NCI-H1694 treated with DMSO at 0.1 percent for 48 hours (cell line): Measurements from ENCODE around the gene PCBD2.

ENCODE experiments used
- DNase-seq: peaks from one replicate; lab custom pipeline; 2025; lab: John Stamatoyannopoulos, UW

PCBD2 gene

DNA sequence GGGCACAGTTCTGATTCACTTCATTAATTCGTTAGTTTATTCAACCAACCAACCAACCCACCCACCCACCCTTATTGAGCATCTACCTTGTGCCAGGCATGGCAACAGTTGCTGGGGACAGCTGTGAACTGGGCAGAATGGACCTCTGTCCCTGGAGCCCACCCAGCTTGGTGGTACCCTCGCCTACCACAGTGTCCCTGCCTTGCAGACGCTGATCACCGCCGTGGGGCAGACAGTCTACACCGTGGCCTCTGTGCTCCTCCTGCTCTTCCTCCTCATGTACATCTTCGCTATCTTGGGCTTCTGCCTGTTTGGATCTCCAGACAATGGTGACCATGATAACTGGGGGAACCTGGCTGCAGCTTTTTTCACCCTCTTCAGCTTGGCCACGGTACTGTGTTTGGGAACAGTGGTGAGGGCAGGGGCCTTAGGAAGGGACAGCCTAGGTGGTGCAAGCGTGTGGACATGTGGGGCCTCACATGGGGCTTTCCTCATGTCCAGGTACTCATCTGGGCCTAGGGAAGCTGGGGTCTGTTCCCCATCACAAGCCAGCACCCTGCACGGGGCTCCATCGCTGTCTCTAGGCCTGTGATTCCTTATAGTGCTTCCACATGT is 102.9 kb downstream of the PCBD2 start:
- no peak for DNase-seq

DNA sequence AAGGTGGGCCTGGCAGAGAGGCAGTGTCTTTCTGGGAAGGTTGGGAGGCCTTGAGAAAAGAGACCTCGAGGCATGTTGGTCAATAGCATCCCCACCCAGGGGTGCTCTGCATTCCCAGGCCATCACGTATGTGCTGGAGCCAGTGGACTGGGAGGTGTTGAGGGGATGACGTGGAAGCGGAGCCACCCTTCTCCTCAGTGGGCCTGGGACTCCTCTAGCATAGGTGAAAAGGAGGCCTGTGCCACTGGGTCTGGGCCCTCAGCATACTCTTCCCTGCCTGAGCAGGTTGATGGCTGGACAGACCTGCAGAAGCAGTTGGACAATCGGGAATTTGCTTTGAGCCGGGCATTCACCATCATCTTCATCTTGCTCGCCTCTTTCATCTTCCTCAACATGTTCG is 103.6 kb downstream of the PCBD2 start:
- no peak for DNase-seq

DNA sequence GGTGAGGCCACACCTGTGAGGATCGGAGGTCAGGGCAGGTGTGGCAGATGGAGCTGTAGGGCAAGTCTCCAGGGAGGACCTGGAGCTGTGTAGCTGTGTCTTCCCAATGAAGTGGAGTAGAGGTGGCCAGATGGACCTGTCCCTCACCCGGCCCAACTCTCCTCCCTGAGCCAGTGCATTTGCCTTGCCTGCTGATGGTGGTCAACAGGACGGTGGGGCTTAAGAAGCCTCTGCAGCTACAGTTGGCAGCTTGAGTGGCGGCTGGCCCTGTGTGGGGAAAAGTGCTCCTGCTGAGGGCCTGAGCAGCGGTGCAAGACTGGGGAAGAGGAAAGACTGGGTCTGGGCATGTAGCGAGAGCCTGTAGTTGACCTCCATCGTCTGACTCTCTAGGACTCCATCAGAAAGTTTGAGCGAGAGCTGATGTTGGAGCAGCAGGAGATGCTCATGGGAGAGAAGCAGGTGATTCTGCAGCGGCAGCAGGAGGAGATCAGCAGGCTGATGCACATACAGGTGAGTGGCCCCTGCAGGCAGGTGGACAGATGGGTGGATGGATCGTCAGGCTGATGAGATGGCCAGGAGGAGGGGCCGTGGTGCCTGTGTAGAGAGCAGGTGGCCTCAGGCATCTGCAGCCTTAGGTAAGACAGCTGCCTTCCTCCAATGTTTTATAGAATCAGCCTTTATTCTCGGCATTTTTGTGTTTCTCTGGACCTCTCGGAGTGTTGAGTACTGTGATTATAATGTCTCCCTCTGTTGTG is 104.2 kb downstream of the PCBD2 start:
- DNase-seq: no peak

DNA sequence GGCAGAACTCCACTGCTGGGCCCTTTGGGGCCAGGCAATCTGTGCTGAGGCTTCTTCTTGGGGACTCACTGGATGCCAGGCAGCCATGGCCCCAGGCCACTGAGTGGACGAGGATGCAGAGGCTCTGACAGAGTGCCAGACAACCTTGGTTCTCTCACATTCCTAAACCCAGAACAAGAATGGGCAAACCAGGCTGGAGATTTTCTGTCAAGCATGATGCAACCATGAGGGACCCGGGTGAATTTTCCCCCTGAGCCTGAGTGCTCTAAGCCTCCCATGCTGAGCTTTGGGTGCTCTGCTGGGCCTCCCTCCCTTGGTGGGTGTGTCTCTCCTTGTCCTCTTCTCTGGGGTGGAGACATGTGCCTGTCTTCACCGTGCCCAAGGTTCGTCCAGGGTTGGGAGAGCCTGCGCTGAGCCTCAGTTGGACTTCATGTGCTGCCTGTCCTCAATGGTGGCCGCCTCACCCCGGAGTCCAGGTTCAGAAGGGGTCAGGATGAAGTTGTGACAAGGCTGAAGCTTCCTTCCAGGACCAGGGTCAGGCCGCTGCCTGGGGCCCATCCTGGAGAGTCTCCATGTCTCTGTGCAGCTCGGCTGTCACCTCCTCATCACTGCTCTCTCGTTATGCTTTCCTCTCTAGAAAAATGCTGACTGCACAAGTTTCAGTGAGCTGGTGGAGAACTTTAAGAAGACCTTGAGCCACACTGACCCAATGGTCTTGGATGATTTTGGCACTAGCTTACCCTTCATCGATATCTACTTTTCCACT is 105.0 kb downstream of the PCBD2 start:
- DNase-seq: no peak

GRCh38 chr5:135010502-135011354 is 105.8 kb downstream of the PCBD2 start:
- no peak for DNase-seq

DNA sequence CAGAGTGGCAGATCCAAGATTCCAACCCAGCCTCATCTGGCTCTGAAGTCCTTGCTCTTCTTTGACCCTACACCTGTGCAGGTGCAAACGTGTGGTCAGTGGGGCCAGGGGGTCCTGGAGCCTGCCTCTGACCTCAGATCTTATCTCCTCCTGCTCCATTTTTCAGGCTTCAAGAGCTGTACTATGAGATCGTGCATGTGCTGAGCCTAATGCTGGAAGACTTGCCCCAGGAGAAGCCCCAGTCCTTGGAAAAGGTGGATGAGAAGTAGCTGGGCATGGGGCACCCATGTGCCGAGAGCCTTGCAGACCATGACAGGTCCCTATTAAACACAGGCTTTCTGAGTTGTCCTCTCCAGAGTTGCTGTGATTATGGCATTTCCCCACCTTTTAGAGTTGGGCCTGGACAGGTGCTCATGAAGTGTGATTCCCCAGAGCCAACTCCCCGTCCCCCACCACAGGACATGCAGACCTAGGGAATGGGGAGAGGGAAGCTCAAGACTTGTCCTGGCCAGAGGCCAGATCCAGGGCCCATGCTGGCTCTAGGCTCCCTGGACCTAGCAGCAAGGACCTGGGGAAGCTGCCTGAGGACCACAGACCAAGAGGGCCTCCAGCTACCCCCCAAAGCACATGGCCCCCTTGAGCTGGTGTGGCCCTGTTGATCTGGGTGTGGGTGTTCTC is 106.6 kb downstream of the PCBD2 start:
- DNase-seq: no peak

DNA sequence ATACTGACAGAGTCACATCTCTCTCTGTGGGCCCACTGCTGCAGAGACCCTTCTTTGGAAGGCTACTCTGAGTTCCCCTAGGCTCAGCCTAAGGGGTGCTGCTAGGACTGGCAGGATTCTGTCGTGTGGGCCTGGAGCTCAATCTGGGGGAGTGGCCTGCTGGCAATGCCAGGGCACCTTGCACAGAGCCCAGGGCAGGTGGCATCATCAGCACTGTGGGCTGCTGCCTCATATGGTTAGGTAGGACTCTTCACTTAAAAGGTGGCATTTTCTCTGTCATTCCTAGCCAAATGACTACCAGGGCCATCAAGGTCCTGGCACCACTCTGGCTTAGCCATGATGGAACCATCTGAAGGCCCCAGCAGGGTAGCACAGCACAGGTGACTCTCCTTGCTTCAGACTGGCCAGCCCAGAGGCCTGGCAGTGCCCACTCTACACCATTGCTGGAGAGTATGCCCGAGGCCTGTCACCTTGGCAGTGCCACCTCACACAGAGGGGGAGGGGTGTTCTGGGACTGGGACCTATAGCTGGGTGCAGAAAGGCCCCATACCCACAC is 107.2 kb downstream of the PCBD2 start:
- DNase-seq: no peak
